GM21423 (cell line): ENCODE measurements around the gene LRRN2.

Experiments used
- ATAC-seq: cut with Tn5 transposase; IDR thresholded peaks from one replicate; pipeline ENCODE4 v1.9.1; 2021; ENCODE audit warnings: mild to moderate bottlenecking, moderate library complexity; ENCODE audit not compliant: unreplicated experiment

Gene LRRN2

DNA sequence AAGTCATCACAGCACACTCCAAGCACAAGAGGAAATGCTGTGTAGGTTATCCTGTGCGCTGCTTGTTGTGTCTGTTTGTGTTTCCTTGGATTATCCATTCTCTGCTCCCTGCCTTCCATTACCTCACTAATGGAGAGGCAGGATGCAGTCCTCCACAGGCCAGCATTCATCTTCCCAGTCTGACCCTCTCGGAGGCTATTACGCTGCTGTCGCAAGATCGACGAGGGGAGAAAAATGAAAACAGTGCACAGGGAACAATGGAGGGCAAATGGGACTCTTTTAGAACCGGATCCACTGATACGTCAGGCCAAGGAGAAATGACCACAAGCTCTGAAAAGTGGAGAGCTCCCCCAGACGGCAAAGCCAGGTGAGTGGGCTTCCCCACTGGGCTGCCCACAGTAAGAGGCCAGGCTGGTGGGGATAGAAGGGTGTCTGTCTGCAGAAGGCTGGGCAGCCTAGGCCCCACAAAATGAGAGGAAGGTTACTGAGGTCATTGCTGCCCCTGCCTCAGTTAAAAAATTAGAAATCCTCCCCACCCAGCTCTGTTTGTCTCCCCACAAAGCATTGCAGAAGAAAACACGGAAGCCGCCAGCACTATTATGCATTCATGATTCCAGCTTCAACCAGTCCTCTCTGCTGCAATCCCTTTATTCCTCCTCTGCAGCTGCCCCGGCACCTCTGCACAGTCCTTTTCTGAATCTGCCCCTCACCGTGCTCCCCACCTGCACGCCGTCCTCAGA, 21.7 kb downstream of the LRRN2 start:
- ATAC-seq = no peak

DNA sequence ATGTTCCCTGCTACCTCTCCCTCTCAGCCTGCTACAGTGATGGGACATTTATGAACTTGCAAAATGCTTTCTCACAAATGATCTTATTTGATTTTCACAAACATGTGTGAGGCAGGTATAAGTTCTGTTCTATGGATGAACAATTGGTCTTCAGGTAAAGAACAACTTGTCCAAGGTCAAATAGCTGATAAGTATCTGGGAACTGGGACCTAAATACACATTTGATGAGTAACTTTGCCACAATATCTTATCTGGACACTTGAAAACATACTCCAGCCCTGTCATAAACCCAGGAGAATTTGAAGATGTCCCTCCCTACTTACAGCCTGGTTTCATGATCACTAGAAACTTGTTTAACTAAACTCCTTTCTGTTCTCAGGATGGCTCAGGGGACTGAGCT, 23.0 kb downstream of the LRRN2 start:
- ATAC-seq = no peak

DNA sequence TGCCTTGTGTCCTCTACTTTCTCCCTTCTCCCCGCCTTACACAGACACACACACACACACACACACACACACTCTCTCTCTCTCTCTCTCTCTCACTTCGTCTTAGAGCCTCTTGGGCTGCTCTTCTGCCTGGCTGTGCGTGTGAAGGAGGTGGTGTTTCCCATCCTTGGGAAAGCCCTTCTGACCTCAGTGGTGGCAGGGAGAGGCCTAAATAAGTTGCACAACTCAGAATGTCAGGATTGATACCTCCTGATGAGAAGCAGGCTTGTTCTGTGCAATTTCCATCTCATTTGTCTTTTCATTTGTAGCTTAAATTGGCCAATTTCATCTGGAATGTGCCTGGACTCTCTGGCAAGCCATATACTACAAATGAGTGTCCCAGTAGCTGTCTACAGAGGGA, 25.0 kb downstream of the LRRN2 start:
- no peak for ATAC-seq

DNA sequence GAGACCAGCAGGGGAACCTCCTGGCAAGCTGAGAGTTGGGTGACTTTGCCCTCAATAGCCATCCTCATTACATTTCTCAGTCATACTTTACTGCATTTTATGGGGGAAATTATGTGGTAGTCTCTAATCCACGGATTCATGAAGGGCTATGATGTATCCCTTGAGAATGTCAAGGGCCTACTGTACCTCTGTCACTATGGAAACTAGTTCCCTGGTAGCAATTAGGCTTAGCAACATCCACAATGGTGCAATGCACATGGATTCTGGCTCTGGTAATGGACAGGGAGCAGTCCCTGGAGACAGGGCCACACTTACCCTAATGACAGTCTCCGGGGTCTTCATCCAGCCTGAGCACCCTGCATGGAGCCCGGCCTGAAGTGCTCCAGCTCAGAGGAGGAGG, 26.5 kb downstream of the LRRN2 start:
- no peak for ATAC-seq

DNA sequence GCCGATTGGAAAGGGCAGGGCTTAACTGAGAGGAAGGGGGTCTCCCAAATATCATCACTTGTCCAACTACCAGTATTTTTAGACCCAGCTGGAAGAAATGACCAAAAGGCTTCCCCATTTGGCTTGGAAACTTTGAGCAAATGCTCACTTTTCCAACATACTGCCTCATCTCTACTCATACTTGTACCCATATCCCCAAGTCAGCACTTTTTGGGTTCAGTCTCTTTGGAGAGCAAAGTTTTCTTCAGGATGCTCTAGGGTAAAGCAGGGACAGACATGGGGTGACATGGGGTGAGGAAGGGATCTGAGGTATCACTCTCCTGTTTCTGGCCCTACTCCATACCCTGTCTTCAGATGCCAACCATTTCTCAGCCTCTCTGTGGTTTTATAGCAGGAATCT, 27.2 kb downstream of the LRRN2 start:
- no peak for ATAC-seq

DNA sequence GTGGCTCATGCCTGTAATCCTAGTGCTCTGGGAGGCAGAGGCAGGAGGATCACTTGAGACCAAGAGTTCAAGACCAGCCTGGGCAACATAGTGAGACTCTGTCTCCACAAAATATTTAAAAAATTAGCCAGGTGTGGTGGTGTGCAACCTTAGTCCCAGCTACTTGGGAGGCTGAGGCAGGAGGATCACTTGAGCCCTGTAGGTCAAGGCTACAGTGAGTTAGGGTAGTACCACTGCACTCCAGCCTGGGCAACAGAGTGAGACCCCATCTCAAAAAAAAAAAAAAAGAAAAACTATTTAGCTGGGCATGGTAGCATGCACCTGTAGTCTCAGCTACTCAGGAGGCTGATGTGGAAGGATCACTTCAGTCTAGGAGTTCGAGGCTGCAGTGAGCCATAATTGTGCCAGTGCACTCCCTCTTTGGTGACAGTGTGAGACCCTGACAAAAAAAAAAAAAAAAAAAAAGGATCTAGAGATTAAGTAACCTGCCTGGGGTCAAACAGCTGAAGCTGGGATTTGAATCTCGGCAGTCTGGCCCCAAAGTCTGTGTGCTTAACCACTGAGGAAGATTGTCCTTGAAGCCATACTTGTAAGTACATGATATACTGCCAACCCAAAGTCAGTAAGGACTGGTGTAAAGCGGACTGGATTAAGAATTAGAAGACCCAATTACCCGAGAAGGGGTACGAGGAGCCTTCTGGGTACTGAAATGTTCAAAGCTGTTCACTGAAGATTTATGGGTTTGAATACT, 31.8 kb downstream of the LRRN2 start:
- no peak for ATAC-seq

DNA sequence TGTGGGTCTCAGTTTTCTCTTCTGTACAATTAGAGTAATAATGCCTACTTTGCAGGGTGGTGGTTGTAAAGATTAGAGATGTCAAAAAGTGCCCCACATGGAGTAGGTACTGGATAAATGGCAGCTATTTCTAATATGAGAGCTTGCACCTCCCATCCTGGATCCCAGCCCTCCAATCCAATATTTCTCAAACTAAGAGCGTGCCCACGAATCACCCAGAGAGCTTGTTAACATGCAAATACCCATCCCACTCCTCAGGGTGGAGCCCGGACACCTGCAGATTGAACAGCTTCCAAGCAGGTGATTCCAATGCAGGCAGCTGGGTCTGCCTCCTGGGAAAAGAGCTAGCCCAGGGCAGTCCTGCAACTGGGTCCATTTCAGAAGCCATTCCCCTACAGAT, 33.0 kb downstream of the LRRN2 start:
- ATAC-seq = no peak

DNA sequence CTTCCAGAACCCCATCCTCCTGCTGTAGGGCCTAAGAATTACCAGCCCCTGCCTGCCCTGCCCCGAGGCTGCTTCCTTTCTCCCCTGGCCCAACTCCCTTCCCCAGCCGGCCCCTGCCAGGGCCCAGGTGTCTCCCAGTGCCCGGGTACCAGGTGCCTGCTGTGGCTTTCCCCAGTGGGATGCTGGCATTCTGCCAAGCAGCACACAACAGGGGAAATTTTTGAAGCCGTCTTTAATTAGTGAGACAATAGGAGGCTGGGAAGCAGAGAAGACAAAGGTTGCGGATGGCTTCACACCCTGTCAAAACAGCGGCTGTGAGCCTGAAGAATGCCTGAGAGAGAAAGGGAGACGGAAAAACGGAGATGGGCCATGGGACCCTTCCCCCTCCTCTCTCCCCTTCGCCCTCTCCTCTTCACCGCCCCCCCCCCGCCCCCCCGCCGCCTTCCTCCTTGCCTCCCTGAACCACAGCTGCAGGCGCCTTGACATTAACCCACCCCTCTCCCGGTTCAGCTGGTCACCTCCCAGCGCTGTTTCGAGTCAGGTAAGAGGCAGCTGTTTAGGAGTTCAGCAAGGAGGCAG, 33.6 kb downstream of the LRRN2 start:
- ATAC-seq = no peak

DNA sequence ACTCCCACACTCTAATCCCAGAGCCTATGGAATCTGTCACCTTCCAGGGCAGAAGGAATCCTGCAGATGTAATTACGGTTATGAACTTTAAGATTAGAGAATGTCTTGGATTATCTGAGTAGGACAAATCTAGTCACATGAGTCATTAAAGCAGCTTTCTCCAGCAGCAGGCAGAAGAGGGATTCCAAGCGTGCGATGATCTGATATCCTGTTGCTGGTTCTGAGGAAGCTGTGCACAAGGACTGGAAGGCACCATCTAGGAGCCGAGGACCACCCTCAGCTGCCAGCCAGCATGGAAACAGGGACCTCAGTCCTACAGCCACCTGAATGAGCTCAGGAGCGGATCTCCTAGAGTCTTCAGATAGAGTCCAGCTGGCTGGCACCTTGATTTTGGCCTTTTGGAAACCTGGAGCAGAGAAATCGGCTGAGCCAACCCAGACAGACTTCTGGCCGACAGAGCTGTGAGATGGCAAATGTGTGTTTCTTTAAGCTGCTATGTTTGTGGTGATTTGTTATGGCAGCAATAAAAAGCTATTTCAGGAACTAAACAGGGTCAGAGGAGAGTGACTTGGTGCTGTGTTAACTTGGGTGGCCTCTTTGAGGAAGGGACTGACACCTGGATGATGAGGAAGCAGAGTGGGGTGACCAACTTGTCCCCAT, 34.5 kb downstream of the LRRN2 start:
- no peak for ATAC-seq

DNA sequence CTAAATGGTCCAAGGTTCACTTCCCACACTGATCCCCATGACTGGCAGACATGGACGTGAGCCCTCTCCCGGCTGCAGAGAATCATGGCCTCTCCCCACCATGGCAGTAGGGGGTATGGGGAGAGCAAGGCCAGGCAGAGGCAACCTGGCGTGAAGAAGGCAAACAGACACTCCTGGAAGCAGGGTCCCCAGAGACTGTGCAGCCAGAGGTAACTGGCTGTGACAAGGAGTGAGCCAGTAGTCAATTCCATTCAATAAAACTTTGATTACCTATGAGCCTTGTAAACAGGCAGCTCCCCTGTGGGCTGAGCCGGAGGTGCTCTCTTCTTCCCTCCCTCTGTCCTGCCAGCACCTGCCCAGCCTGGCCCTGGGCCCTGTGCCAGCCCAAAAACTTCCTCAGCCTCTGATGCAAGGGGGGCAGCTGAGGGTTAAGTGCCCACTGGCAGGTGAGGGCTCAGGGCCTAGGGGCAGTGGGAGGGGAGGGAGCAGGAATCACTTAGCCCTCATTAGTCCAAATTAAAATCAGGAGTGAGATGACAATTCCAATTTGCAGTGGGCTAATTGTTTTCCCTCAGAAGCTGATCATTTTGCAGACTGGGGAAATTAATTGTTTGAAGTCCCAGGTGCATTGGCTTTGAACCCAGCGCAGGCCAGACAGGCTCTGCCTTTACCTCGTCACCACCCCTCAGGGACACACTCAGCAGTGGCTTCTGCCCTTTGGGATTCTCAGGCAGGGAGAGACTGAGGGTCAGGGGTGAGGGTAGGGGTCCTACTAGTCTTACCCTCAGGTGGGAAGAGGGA, 35.6 kb downstream of the LRRN2 start:
- ATAC-seq = no peak

DNA sequence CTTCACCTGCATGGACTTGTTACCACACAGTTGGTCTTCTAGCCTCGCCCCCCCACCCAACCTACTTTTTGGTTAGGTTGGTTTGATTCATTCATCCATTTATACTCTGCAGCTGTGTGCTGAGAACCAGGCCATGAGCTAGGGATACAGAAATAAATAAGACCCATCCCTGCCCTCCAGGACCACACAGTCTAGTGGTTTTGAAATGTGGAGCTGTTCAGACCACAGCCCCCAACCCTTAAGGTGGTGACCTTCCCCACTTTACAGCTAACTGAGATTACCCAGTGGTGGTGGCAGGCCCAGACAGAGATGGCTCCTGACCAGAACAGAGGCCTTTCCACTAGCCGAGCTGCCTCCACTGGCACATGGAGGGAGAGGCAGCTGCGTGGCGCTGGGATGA, 37.0 kb downstream of the LRRN2 start:
- ATAC-seq = no peak

DNA sequence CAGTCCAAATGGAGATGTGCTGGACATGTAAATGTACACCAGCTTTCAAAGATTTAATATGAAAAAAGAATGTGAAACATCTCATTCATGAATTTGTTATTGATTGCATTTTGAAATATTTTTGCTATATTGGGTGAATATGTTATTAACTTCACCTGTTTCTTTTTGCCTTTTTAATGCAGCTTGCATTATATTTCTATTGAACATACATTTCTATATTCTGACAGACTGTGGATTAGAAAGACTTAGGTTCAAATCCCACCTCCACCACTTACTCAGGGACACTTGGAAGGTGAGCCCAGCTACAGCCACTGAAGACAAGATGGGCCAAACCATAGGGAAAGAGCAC, 37.8 kb downstream of the LRRN2 start:
- ATAC-seq = no peak

DNA sequence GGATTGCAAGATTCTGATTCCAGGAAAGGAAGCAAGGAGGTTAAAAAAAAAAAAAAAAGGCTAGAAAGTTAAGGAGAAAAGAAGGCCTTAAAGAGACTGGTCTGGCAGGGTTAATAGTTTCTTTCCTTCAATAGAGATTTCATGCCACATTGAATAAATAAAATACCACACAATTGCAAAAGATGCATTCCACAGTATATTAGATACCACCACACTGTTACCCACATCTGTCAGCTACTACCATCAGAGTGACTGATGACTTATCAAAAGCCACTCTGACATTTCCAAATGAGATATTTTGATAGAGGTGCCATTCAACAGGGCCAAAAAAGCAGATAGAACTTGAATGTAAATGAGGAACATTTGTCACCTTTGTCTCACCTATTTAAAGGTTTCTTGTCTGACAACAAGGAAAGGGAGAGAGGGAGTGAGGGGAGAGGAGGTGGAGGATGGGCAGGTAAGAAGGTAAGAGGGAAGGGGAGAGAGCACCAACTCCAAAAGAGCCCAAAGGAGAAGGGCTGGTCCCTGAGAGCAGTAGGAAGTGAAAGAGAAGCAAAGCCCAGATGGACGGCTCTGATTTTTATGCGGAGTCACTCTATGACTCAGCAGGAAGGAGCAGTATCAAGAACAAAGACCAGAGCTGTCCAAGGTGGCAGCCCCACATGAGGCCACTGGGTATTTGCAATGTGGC, 38.3 kb downstream of the LRRN2 start:
- ATAC-seq = no peak

DNA sequence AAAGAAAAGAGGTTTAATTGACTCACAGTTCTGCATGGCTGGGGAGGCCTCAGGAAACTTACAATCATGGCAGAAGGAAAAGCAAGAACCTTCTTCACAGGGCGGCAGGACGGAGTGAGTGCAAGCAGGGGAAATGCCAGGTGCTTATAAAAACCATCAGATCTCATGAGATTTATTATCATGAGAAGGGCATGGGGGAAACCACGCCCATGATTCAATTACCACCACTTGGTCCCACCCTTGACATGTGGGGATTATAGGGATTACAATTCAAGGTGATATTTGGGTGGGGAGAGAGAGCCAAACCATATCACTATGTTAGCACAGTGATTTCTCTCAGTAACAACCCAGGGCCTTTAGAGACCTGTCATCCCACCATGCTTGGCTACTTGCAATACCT, 39.9 kb downstream of the LRRN2 start:
- ATAC-seq = no peak

DNA sequence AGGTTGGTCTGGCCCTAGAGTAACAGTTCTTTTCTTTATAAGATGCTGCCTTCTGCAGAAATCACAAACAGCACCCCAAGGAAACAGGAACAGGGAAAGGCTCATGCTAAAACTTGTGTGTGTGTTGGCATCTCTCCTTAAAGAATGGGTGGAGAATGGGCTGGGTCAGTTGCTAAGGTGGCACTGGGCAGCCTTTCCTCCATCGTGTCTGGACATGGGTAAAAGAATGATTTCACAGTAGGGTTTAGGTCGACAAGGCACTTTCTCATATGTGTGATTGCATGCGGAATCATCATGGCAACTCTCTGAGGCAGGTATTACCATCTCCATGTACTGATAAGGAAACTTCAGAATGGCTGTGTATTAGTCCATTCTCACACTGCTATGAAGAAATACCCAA, 40.3 kb downstream of the LRRN2 start:
- ATAC-seq = no peak

DNA sequence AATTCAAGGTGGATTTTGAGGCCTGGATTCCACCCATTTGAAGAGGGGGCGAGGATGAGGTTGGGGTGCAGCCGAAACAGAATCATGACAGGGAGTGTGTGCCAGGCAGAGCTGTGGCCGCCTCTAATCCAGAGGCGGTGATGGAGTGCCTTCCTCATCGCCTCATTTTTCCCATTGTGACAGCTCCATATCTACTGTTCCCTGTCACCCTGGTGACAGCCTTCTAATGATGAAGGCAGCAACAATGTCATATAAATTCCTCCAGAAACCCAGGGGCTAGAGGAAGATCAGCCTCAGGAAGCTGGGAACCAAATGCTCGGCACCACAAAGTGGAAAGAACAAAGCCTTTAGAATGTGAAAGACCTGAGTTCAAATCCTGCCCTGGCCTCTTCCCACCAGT, 42.0 kb downstream of the LRRN2 start:
- ATAC-seq = no peak

DNA sequence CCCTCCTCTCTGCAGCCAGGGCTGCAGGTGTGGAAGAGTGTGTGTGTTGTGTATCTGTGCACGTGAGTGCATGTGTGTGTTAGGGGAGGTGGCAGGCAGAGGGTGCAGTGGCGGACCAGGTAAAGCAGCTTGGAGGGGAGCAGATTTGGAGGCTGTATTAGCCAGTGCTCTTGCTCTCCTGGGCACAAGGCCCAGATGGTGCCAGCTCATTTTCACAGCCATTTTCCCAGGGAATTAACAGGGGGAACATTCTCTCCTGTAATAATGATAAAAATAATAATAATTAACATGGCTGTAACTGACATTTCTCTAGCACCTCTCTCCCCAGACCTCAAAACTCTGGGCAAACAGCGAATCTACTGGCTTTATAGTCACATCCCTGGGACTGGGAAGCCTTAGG, 43.6 kb downstream of the LRRN2 start:
- no peak for ATAC-seq

DNA sequence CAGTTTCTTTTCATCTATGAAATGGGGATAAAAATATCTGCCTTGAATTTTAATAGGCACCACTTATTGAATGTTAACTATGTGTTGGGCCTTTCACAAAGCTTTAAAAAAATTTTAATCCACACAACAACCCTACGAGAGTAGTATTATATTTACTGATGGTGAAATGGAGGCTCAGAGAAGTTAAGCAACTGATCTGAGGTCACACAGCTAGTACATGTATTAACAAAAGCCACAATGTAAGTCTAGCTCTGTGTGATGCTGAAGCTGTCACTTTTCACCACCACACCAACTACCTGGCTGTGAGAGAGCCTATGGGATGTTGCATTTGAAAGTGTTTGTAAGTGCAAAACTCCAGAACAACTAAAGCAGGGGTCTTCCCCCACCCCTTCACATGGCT, 44.1 kb downstream of the LRRN2 start:
- ATAC-seq = no peak

DNA sequence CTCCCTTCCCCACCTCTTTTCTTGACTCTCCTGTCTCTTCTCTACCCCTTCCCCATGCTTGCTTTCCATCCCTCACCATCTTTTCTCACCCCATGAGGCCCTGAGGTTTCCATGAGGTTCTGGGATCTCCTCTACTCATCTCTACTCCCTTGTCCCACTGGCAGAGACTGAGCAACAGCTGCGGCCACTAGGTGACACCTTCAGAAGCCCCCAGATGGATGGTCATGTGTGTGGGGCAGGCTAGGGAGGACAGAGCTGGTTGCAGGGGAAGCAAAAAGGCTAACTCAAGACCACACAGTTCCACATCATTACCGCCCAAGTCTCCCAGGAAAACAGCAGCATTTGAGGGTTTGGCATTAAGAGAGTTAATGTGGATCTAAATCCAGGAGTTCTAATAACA, 45.0 kb downstream of the LRRN2 start:
- no peak for ATAC-seq

DNA sequence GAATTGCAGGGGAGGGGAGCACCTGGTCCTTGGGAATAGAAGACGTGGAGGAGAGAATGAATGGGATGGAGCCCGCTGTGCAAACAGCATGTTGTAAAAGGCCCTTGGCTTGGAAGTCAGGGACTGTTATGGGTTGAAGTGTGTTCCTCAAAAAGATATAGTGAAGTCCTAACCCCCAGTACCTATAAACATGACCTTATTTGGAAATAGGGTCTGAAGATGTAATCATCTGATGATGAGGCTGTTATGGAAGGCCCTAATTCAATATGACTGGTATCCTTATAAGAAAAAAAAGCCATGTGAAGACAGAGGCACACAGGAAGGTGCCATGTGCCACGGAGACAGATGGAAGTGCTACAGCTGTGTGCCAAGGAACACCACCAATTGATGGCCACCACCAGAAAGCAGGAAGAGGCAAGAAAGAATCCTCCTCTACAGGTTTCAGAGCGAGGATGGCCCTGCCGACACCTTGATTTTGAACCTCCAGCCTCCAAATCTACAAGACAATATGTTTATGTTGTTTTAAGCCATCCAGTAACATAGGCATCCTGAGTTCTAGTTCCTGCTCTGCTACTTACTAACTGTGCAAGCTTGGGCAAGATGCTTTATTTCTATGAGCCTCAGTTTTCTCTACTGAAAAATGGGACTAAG, 51.2 kb downstream of the LRRN2 start:
- ATAC-seq = no peak
